ENCODE data around the gene SIGLEC11. TPM values are rescaled to one million over a fixed set of nuclear protein-coding genes. Genes with fewer than 3 reads are reported as not detected.

Gene SIGLEC11
- total RNA-seq, 1 experiment from 2014 or later: not detected

- Mint-ChIP-seq H3K27me3 (ENCODE audit: insufficient read depth, unreplicated experiment) (no peaks in the 10 kb centered on the region), H3K36me3 (ENCODE audit: insufficient read depth, unreplicated experiment) (peaks cover 98% of the 10 kb centered on the region), H3K9me3 (ENCODE audit: unreplicated experiment) (no peaks in the 10 kb centered on the region), H3K4me1 (ENCODE audit: low read depth, unreplicated experiment) (peaks cover 26% of the 10 kb centered on the region), H3K4me3 (ENCODE audit: unreplicated experiment) (no peak overlapping the region), H3K27ac (ENCODE audit: unreplicated experiment) (no peak overlapping the region)
- Histone ChIP-seq H3K27me3 (replicated peaks; ENCODE audit: control insufficient read depth, insufficient read depth, low read length) (no peaks in the 10 kb centered on the region), H3K4me3 (ENCODE audit: low read depth, low read length) (no peak overlapping the region), H3K4me1 (peaks cover 22% of the 10 kb centered on the region), H3K36me3 (ENCODE audit: control insufficient read depth, insufficient read depth, low read length) (peaks cover 12% of the 10 kb centered on the region), H3K9me3 (0 out of 2 replicates have a peak, but pooled peaks cover 3% of the 10 kb centered on the region)
- CTCF ChIA-PET: interaction anchor here (0.7 kb wide), 1 partner anchor 27 kb away, joined by 3 read pairs; no protein-coding TSS in a partner anchor
- TF ChIP-seq CTCF (IDR thresholded peaks at IDR 0.05; ENCODE audit: insufficient read depth in 1 of 2, low read depth in 1 of 2, low read length in 1 of 2, severe bottlenecking in 1 of 2, unreplicated experiment in 1 of 2): no peak
- POLR2A ChIA-PET: no interaction called here
- BruUV-seq (replicated peaks): no TSS peak
- intact Hi-C loops (cut with micrococcal nuclease; ENCODE audit: unreplicated experiment): no loop called here
- DNase-seq: peak in 1 of 2 experiments; percentile 41
Measured at GRCh38 chr19:49916839-49917733, 43.9 kb downstream of the SIGLEC11 start.

GRCh38 chr19:49915271-49915670 is 45.7 kb downstream of the SIGLEC11 start:
- H3K4me3 Mint-ChIP-seq (ENCODE audit: unreplicated experiment): no peak overlapping the region
- no peaks in the 10 kb centered on the region for H3K27me3 Mint-ChIP-seq (ENCODE audit: insufficient read depth, unreplicated experiment)
- CTCF ChIA-PET: no interaction called here
- peaks cover 14% of the 10 kb centered on the region for H3K36me3 ChIP-seq (ENCODE audit: control insufficient read depth, insufficient read depth, low read length)
- 0 out of 2 replicates have a peak, but pooled peaks cover 3% of the 10 kb centered on the region for H3K9me3 ChIP-seq
- H3K9me3 Mint-ChIP-seq (ENCODE audit: unreplicated experiment): no peaks in the 10 kb centered on the region
- H3K4me1 Mint-ChIP-seq (ENCODE audit: low read depth, unreplicated experiment): peaks cover 36% of the 10 kb centered on the region
- H3K36me3 Mint-ChIP-seq (ENCODE audit: insufficient read depth, unreplicated experiment): peaks cover 97% of the 10 kb centered on the region
- no peak overlapping the region for H3K27ac Mint-ChIP-seq (ENCODE audit: unreplicated experiment)
- no TSS peak for BruUV-seq (replicated peaks)
- intact Hi-C loops (cut with micrococcal nuclease; ENCODE audit: unreplicated experiment): no loop called here
- H3K4me1 ChIP-seq: peaks cover 30% of the 10 kb centered on the region
- POLR2A ChIA-PET: no interaction called here
- H3K27me3 ChIP-seq (replicated peaks; ENCODE audit: control insufficient read depth, insufficient read depth, low read length): no peaks in the 10 kb centered on the region
- H3K4me3 ChIP-seq (ENCODE audit: low read depth, low read length): no peak overlapping the region
- TF ChIP-seq CTCF (IDR thresholded peaks at IDR 0.05; ENCODE audit: insufficient read depth in 1 of 2, low read depth in 1 of 2, low read length in 1 of 2, severe bottlenecking in 1 of 2, unreplicated experiment in 1 of 2): no peak
- DNase-seq: no peak

GRCh38 chr19:49913720-49914119 is 47.3 kb downstream of the SIGLEC11 start:
- Mint-ChIP-seq H3K36me3 (ENCODE audit: insufficient read depth, unreplicated experiment) (peaks cover 99% of the 10 kb centered on the region), H3K27ac (ENCODE audit: unreplicated experiment) (peak overlapping the region; percentile 81), H3K4me1 (ENCODE audit: low read depth, unreplicated experiment) (peaks cover 36% of the 10 kb centered on the region), H3K27me3 (ENCODE audit: insufficient read depth, unreplicated experiment) (no peaks in the 10 kb centered on the region), H3K4me3 (ENCODE audit: unreplicated experiment) (no peak overlapping the region), H3K9me3 (ENCODE audit: unreplicated experiment) (no peaks in the 10 kb centered on the region)
- intact Hi-C loops (cut with micrococcal nuclease; ENCODE audit: unreplicated experiment): no loop called here
- no peak for DNase-seq
- Histone ChIP-seq H3K27me3 (replicated peaks; ENCODE audit: control insufficient read depth, insufficient read depth, low read length) (no peaks in the 10 kb centered on the region), H3K36me3 (ENCODE audit: control insufficient read depth, insufficient read depth, low read length) (peaks cover 20% of the 10 kb centered on the region), H3K9me3 (0 out of 2 replicates have a peak, but pooled peaks cover 3% of the 10 kb centered on the region), H3K4me3 (ENCODE audit: low read depth, low read length) (no peak overlapping the region), H3K4me1 (peaks cover 30% of the 10 kb centered on the region)
- TF ChIP-seq CTCF (IDR thresholded peaks at IDR 0.05; ENCODE audit: insufficient read depth in 1 of 2, low read depth in 1 of 2, low read length in 1 of 2, severe bottlenecking in 1 of 2, unreplicated experiment in 1 of 2): no peak
- ChIA-PET POLR2A (interaction anchor here (1.1 kb wide), 1 partner anchor 15 kb away, joined by 3 read pairs; no protein-coding TSS in a partner anchor), CTCF (interaction anchor here (1.0 to 1.9 kb wide), 3 partner anchors 15 to 44 kb away, joined by 3 to 5 read pairs (median 4); partner anchors contain the start of genes ATF5 and NUP62)
- no TSS peak for BruUV-seq (replicated peaks)
